ENCODE data around the gene SYVN1.

SYVN1 gene

GRCh38 chr11:65085446-65085845 lies 48.9 kb downstream of the SYVN1 start:
- DNase-seq: no peak

GRCh38 chr11:65084598-65085375 lies 49.5 kb downstream of the SYVN1 start:
- DNase-seq: no peak

GRCh38 chr11:65083834-65084597 lies 50.3 kb downstream of the SYVN1 start, which contains the start of the genes CDCA5 and ZFPL1:
Gene CDCA5 (minus strand): TSS chr11:65084040. CDS start chr11:65083978, 62 bp downstream.
Gene ZFPL1 (plus strand): TSS chr11:65084222. CDS start chr11:65084699, 477 bp downstream.
- peak; percentile 95 for DNase-seq

GRCh38 chr11:65083134-65083833 lies 51.0 kb downstream of the SYVN1 start:
- DNase-seq: no peak

GRCh38 chr11:65078786-65079342 lies 55.5 kb downstream of the SYVN1 start:
- DNase-seq: no peak

- peak; percentile 14 for DNase-seq
Observed at GRCh38 chr11:65078151-65078550, 56.2 kb downstream of the SYVN1 start.

GRCh38 chr11:65077451-65077850 lies 56.9 kb downstream of the SYVN1 start:
- DNase-seq: no peak
